ENCODE measurements around the gene SLK.

The SLK gene

GRCh38 chr10:103966671-103967447 lies at the start of gene SLK:
Gene SLK (plus strand): TSS chr10:103967140. CDS start chr10:103967746, 606 bp downstream.
- peak; percentile 84 for DNase-seq

GRCh38 chr10:103917302-103918052 lies 49.5 kb upstream of the SLK start:
- peak; percentile 13 for DNase-seq

GRCh38 chr10:103918053-103918846 lies 48.7 kb upstream of the SLK start, which contains the start of gene STN1:
Gene STN1 (minus strand): TSS chr10:103918184. CDS start chr10:103917594, 590 bp downstream.
- peak; percentile 94 for DNase-seq

- DNase-seq: no peak
Measured at GRCh38 chr10:103919648-103920025, 47.3 kb upstream of the SLK start.

GRCh38 chr10:103921248-103921647 lies 45.7 kb upstream of the SLK start:
- no peak for DNase-seq

DNA sequence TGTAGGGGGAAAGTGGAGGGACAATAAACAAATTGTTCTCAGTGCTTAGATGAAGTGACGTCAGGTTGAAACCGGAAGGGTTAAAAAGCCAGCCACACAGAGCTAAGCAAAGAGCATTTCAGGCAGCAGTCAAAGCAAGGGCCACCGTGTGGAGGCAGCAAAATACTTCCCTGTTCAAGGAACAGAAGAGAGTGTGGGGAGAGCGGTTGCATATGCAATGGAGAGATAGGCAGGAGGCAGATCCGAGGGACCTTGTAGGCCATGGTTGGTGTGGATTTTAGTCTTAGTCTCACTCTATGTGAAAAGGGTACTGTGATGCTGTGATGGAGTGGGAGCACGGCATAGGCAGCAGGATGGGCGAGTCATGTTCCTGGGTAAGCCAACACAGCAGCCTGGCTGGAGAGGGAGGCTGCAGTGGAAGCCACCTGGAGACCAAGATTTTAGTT lies 45.2 kb upstream of the SLK start:
- no peak for DNase-seq

- no peak for DNase-seq
Measured at GRCh38 chr10:103922659-103923058, 44.3 kb upstream of the SLK start.

- DNase-seq: no peak
Measured at GRCh38 chr10:103923502-103923901, 43.4 kb upstream of the SLK start.

- no peak for DNase-seq
Measured at GRCh38 chr10:103925591-103925990, 41.3 kb upstream of the SLK start.

DNA sequence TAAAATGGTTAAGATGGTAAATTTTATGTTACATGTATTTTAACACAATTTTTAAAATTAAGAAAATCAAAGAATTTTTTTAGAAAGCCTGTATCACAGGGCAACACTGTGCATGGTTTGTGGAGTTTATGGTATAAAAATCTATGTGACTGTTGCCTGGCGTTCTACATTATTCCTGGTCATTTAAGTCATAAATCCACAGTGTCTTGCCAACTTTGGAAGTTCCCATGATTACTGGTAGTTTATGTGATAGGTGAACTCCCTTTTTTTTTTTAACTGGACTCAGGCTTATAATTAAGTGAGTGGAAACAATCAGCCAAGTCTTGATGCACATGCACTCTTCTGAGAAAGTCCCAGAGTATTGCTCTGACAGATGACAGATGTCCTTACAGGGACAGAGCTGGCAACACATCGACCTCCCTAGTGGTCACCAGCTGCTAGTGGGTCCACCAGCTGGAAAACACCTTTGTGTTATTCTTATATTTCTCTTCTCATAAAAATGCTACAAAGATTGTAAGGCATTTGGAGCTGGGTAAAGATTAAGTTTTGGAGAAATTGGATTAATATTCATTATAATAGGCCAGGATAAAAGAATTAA lies 40.1 kb upstream of the SLK start:
- no peak for DNase-seq

- DNase-seq: no peak
Measured at GRCh38 chr10:103928784-103929183, 38.2 kb upstream of the SLK start.

DNA sequence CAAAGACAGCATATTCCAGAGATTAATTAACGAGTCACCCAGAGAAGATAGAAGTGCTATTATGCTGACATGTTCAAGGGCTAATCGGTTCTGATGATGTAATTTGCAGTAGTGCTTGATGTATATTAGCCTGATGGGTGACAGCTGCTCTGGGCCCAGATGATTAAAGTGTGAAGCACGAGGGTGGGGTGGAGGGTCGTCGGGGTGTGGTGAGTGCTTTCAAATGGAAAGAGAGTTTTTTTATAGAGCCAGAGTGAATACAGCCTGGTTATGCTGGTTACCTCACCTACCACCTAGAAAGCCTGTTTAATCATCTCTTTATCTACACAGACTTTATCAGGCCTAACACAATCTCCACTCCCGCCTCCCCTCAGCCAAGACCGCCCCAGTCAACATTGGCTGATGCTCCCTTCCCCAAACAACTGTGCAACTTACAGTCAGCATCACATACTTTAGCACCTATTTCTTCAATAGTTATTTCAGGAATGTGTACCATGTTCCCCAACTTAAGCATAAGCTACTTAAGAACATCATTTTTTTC lies 37.5 kb upstream of the SLK start:
- no peak for DNase-seq

DNA sequence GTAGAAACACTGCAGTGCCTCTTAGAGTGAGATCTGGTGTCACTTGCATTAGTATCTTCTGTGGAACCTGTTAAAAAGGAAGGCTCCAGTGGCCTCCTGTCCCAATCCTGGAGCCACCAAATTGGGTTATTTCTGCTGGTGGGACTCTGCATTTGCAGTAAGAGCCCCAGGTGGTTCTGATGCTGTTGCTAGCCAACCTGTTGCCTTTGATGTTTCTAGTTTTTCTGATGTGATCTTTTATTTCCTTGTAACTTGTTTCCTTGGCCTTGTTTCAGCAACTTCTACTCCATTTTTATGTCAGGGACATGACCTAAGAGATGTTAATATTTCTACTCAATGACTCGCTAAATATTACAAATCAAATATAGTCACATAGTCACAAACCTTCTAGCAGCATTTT lies 36.5 kb upstream of the SLK start:
- DNase-seq: no peak

DNA sequence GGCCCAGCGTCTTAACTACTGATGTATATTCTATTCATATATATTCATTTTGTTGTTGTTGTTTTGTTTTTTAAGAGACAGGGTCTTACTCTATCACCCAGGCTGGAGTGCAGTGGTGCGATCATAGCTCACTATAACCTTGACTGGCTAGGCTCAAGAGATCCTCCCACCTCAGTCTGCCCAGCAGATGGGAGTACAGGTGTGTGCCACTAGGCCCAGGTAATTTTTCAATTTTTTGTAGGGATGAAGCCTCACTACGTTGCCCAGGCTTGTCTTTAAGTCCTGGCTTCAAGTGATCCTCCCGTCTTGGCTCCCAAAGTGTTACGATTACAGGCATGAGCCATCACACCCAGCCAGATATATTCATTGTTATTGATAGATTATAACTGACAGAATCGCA lies 36.1 kb upstream of the SLK start:
- no peak for DNase-seq

- DNase-seq: no peak
Measured at GRCh38 chr10:103931603-103932002, 35.3 kb upstream of the SLK start.

- DNase-seq: no peak
Measured at GRCh38 chr10:103932271-103932670, 34.7 kb upstream of the SLK start.

GRCh38 chr10:103932971-103933370 lies 34.0 kb upstream of the SLK start:
- DNase-seq: no peak

DNA sequence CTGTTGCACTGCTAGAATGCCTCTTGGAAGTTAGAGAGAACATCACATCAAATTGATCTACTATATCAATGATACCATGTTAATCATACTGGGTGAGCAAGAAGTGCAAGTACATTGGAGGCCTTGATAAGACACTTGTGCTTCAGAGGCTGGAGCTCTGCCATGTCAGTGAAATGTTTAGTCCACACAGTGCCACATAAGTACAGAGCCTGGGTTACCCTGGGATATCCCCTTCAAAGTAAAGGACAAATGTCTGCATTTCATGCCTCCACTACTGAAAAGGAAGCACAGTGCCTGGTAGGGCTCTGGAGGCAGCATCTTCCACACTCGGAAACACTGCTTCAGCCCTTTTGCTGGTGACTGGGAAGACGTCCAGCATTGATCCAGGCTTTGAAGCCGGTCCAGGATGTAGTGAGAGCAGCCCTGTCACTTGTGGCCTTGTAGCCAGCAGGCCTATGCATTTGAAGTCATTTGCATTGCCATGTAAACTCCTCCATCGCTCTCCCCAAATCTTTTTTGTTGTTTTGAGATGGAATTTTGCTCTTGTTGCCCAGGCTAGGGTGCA lies 33.3 kb upstream of the SLK start:
- no peak for DNase-seq

GRCh38 chr10:103934308-103934707 lies 32.6 kb upstream of the SLK start:
- no peak for DNase-seq

- DNase-seq: peak; percentile 5
Measured at GRCh38 chr10:103936022-103936421, 30.9 kb upstream of the SLK start.

DNA sequence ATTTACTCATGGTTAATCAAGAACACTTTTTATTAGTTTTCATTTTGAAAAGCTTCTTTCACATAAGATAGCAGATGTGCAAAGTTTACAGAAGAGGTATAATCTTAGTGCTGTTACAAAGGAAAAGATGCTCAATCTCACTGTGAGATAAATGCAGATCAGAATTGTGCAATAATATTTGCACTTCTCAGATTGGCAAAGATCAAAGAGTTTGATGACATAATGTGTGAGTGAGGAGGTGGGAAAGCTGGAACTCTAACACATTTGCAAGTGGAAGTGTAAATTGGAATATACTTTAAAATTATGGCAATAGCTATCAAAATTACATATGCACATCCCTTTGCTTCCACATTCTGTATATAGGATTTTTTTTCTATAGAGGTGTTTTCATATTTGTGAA lies 27.4 kb upstream of the SLK start:
- no peak for DNase-seq

DNA sequence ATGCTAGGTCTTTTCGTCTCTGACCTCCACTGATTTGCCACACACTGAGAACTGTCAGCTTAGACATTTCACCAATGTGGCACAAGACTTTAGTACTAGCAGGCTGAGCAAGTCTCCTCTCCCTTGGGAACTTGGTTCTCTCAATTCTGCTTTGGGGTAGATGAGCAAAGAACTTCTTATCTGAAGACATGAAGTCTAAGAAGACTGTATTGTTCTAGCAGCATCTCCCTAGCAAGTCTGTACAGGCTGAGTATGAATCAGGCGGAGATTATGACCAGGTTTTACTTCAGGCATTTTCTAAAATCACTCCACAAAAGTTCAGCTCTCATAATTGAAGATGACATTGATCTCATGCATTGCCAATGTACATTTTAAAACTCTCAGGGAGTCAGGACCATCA lies 25.1 kb upstream of the SLK start:
- no peak for DNase-seq
